Breast epithelium (tissue), 3 donors: ENCODE measurements around the gene PTPRA.

Experiments used
- CTCF ChIP-seq, 3 donors: fragments of 450-650 bp; IDR thresholded peaks; one replicate each; pipeline ENCODE4 v1.5.1; 2016 to 2017; ENCODE audit warnings: antibody characterized with exemption in 3 of 3, mild to moderate bottlenecking in 3 of 3, moderate library complexity in 3 of 3
- POLR2A ChIP-seq: fragments of 450-650 bp; IDR thresholded peaks from one replicate; pipeline ENCODE4 v1.6.1; 2016; ENCODE audit warnings: antibody characterized with exemption, mild to moderate bottlenecking, moderate library complexity

DNA sequence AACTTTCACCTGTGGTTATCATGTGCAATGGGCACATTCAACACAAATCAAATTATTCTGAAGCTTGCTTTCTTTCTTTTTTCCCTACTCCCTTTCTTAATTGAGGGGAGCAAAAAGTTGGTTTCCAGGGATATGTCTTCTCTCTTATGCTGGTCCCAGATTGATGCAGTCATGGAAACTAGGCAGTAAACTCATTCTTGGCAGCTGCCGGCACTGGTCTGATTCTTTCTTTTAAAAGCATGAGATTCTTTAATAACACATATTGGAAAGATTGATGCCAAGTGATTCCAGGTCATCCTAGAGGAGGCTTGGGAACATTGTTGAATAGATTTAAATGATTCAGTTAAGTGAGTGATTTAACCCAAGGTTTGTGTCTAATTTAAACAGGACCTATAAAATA is 29.0 kb downstream of the PTPRA start:
- TF ChIP-seq CTCF (IDR thresholded peaks at IDR 0.05) (no peak), POLR2A (no peak)
